Hindlimb muscle (tissue), 1 donor: ENCODE data around the gene KSR1. TPM values are rescaled to one million over a fixed set of nuclear protein-coding genes. Genes with fewer than 3 reads are reported as not detected.

Experiments used
- DNase-seq: peaks from one replicate; pipeline ENCODE4 v3.0.0-alpha.2; 2013
- polyA plus RNA-seq: library from polyadenylated mRNA; unstranded; fragments of 120-200 nt; gene quantifications from one replicate; pipeline ENCODE4 v1.2.1, GENCODE V29; 2013; ENCODE audit not compliant: insufficient read length

The KSR1 gene
- polyA plus RNA-seq, 1 donor, result 131 TPM

DNA sequence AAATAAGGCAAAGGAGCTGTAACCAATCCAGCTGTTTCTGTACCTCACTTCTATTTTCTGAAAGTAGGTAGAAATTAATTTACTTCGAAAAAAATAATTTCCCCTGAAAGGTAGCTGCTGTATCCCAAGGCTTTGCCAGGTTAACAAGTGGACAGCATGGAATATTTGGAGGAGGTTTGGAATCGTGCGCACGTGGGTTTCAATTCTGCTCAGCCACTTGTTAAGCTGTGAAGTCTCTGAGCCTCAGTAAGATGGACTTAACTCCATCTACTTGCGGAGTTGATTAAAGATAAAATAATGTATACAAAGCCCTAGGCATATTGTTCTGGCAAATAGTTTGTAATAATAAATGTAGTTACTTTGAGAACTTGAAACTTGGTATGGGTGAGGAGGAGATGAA is 117.3 kb downstream of the KSR1 start:
- DNase-seq, result no peak

DNA sequence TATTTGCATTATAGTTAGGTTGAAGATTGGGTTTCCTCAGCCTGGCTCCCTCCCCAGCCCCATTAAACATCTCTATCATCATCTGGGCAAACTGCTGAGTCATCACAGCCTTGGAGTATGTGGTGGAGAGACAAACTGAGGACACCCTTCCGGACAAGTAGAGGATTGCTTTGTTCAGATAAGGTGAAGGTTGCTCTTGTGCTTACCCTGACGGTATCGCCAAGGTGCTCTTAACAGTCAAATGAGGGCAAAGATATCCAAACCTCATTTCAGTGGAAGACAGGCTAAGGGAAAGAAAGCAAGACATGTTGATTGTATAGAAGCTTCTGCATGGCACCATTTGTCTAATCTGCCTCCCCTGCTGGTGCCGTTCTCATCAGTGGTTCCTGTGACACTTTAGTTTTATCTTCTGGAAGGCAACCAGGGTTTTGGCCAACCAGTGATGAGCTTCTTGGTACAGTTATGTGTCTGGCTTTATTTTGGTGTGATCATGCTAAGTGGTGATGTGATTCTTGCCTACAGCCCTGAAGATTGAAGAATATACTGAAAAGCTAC is 117.8 kb downstream of the KSR1 start:
- no peak for DNase-seq

DNA sequence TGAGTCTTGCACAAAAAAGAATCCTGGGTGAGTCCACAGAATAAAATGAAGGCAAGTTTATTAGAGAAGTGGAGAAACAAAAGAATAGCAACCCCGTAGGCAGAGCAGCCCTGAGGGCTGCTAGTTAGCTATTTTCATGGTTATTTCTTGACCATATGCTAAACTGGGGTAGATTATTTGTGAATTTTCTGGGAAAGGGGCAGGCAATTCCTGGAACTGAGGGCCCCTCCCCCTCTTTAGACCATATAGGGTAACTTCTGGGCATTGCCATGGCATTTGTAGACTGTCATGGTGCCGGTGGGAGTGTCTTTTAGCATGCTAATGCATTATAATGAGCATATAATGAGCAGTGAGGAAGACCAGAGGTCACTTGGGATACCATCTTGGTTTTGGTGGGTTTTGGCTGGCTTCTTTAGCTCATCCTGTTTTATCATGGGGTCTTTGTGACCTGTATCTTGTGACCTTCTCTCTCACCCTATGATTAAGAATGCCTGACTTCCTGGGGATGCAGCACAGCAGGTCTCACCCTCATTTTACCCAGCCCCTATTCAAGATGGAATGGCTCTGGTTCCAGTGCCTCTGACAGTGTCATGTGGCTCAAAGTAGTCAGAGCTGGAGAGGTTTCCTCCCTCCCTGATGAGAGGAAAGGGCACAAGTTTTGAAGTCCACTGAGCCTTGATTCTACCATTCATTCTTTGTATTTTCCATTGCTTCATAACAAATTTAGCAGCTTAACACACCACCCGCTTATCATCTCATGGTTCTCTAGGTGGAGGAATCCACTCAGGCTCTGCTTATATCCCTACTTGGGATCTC is 119.1 kb downstream of the KSR1 start:
- no peak for DNase-seq

DNA sequence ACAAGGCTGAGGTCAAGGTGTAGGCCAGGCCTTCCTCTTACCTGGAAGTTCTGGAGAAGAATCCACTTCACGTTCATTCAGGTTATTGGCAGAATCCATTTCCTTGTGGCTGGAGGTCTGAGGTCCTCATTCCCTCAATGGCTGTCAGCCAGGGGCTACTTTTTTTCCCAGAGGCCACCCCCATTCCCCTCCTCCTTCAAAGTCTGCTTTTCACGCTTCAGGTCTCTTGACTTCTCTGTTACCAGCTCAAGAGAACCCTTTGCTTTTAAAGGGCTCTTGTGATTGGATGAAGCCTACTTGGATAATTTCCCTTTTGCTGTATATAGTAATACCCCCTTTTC is 119.6 kb downstream of the KSR1 start:
- no peak for DNase-seq

DNA sequence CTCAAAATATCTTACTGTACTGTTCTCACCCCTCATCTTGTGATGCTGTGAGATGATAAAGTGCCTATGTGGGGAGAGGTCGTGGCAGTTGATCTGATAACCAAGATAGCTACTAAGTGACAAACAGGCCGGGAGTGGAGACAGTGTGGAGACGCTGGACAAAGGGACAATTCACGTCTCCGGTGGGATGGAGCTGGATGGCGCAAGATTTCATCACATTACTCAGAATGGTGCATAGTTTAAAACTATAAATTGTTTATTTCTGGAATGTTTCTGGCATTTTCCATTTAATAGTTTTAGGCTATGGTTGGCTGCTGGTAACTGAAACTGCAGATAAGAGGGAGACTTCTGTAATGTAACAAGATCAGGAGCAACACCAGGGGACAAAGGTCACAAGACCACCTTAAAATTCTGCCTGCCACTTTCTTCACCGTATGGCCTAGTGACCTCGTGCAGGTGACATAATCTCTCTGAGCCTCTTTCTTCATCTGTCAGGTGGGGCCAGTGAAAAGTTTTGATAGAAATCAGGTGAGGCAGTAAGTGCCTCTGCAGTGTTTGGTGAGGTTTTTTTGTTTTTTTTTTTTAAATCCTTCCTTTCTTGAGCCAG is 120.3 kb downstream of the KSR1 start:
- DNase-seq, result no peak

DNA sequence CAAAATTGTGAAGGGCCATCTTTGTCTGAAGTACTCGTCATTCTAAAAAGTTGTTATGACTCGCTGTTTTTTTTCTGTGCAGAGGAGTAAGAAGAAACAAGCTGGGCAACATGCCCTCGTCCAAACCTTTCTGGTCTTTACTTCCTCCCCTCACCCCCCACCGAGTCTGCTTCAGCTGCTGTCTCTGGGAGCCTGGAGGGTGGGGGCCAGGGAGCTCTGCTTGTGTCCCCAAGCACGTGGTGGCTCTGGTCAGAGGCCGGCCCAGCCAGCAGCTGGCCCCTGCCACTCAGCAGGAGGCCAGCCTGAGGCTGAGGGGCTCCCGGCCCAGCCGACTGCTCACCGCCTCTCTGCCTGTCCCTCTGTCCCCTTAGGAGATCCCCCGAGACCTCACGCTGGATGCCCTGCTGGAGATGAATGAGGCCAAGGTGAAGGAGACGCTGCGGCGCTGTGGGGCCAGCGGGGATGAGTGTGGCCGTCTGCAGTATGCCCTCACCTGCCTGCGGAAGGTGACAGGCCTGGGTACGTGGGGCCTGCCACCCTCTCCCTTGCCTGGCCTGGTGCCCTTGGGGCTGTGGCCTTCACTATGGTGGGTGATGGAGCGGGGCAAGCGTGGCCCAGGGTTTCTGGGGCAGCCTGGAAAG is 121.0 kb downstream of the KSR1 start:
- peak; percentile 54 for DNase-seq

DNA sequence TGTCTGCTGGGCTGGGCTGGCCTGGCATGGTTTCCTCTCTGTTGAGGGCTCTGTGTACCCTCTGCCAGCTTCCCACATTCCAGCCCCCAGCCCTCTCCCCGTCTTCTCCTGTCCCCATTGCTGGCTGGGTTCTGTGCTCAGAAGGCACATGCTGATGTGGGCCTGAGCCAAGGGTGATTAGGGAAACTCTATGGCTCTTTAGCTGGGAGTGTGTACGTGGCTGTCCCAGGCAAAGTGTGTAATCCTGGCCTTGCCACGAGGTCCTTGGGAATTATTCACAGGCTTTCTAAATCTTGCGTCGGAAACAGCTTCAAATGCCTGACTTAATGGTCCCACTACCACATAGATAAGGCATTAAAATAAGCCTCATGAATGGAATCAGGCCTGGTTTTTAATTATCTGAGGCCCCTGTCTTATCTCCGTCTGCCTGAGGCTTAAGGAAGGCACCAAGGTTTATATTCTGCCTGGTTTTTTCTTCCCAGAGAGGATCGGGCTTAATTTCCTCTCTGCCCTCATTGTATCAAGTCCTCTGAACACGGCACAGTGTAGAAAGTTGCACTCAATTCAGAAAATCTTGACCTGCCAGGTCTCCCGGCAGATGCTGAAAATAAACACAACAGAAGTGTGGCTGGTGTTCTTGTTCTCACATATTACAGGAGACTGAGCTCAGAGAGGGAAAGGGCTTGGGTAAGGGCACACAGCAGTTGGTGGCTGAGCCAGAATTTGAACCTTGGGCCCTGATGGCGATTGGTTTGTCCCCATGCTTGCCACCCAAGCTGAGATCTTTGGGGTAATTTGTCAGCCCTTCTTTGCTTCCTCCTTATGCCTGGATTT is 121.9 kb downstream of the KSR1 start:
- no peak for DNase-seq

DNA sequence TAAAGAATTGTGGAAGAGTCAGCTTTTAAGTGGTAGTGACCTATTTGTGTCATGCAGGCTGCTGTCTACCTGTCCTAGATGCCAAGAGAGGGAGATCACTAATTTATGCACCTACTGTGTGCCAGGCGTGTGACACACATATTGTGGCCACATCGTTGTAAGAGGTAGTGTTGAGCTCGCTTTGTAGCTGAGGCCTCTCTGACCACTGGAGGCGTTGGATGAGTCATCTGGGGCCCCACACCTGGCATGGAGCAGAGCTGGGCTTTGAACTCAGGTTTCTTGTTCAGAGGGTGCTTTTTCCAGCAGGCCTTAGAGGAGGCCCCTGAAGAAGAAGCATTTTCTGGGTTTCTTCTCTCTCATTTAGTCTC is 122.5 kb downstream of the KSR1 start:
- DNase-seq, result no peak

DNA sequence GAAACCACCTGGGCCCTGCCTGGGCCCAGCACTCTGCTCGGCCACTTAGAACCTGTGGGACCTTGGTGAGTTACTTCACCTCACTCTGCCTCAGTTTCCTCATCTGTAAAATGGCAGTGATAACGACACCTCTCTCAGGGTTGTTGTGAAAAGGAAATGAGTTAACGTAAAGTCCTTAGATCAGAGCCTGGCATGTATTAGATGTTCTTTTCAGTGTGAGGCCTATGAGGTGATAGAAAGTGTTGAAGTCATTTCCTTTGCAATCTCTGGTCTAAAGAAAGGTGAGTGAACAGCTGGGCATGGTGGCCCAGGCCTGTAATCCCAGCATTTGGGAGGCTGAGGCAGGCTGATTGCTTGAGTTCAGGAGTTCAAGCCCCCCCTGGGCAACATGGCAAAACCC is 123.1 kb downstream of the KSR1 start:
- no peak for DNase-seq

DNA sequence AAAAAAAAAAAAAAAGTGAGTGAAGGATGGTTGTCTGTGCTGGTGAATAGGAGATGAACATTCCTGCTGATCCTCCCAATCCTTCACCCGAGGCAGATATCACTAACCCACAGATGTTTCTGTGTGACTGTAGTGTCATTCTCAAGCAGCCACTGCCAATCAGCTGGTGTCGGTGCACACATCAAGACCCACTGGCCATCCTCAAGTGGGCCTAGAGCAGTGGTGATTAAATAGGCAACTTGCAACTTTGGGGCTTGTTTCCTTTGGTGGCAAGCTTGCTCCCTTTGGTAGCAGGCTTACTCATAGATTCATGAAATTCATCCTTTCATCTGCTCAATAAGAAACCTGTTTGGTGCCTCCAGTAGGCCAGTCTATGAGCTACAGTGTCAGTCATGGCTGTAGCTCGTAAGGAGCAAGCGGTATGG is 123.7 kb downstream of the KSR1 start:
- DNase-seq, result no peak

DNA sequence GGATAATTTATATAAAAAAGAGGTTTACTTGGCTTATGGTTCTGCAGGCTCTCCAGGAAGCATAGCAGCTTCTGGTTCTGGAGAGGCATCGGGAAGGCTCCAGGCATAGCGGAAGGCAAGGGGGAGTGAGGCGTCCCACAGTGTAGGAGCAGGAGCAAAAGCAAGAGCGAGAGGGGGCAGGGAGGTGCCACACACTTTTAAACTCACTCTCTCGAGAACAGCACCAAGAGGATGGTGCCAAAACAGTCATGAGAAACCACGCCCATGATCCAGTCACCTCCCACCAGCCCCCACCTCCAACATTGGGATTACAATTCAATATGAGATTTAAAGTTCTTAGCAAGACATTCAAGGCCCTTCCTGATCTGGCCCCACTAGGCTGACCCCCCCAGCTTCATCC is 124.8 kb downstream of the KSR1 start:
- no peak for DNase-seq

DNA sequence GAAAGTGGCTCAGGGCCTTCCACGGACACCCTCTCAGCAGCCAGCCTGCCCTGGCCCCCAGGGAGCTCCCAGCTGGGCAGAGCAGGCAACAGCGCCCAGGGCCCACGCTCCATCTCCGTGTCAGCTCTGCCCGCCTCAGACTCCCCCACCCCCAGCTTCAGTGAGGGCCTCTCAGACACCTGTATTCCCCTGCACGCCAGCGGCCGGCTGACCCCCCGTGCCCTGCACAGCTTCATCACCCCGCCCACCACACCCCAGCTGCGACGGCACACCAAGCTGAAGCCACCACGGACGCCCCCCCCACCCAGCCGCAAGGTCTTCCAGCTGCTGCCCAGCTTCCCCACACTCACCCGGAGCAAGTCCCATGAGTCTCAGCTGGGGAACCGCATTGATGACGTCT is 126.4 kb downstream of the KSR1 start:
- no peak for DNase-seq

DNA sequence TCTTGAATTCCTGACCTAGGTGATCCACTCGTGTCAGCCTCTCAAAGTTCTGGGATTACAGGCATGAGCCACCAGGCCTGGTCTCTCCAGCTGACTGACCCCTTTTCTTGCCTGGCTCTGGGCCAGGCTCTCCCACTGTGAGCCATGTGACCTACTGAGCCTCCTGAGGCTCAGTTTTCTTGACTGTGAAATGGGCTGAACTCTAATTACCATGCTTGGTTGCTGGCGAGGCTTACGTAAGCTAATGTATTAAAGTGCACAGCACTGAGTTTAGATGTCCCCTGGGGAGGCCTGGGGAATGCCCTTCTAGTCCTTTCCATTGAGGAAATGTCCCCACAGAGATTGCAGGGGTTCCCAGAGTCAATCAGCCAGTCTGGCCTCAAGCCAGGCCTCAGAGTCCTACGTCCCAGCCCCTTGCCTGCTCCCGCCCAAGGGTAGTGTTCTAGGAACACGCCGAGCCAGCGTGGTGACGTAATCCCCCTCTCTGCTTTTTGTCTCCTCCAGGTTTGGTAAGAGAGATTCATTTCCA is 129.0 kb downstream of the KSR1 start:
- DNase-seq, result no peak

DNA sequence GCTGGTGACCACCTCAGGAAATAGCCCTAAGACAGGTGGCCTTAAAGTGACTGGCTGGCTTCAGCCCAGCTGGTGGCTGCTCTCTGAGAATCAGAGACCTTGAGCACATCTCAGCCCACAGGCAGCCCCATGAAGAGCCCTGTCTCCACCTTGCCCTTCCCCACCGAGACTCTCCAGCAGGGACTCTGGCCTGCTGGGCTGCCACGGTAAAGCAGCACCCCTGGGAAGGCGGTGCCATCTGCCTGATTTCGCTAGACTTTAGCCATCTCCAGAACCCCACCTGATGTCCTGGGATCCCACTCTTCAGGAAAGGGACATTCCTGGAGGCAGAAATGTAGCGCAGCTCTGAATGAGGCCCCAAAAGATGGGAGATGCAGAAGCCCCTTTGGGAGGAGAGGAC is 129.5 kb downstream of the KSR1 start:
- no peak for DNase-seq

DNA sequence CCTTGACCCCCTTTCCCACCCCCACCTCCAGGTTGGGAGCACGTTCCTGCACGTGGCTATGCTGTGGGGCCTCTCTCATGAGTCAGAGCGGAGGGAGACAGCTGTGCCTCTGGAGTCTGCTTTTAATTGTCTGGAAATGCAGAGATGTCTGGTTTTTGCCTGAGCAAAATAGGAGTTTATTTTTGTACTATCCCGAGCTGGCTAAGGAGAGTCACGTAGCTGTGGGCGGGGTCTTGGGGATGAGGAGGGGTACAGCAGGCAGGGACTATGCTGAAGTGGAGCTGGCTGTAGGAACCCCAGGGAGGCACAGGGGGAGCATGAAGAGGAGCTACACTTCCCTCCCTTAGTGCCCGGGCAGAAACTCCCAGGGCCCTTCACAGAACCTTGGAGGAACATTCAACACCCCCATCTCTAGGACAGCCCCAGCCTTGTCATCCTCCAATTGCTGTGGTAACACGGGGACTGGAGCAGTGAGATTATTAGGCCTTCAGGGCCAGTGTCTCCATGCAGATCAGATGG is 130.0 kb downstream of the KSR1 start:
- DNase-seq, result no peak

DNA sequence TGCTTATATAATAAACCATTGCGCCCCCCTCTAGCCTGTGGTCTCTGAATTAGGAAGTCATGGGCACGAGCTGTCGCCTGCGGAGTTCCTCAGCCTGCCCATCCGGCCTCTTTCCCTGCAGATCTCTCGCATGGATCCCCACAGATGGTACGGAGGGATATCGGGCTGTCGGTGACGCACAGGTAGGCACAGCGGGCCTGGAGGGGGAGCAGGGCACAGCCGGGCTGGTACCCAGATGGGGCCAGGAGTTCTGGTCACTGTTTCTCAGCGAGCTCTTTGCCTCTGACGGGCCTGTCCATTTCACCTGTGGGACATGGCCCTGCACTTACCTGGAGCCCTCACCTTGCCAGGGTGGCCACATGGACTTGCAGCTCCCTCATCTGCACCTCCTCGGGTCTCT is 132.1 kb downstream of the KSR1 start:
- no peak for DNase-seq

DNA sequence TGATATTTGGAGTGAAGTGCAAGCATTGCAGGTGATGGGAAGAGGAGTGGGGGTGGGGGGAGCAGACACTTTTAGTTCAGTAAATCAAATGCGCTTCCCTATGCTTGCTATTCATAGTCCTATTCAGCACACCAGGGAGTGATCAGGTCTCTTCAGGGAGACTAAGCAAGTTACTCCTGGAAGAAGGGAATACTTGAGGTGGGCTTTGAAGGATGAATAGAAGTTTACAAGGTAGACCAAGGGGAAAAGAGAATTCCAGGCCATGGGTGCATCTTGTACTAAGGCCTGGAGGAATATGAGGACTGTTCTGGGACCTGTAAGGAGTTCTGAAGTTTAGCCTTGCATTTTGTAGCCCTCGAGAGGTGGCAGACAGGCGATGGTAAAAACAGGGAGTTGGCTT is 134.6 kb downstream of the KSR1 start:
- no peak for DNase-seq

DNA sequence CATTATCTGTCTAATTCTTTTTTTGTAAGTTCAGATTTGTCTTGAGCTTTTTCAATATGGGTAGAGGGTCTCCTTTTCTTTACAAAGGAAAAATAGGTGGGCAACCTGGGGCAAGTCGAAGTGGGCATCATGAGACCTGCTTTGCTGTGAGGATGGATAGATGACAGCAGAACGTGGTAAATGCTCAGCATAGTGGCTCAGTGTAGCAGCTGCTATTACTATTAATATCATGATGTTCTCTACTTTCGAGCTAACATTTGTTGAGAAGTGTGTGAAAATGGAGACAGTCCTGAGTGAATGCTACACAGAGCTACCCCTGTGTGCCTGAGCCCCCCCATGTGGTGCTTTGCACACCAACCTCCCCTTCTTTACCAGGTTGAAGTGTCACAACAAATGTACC is 135.7 kb downstream of the KSR1 start:
- DNase-seq, result no peak

DNA sequence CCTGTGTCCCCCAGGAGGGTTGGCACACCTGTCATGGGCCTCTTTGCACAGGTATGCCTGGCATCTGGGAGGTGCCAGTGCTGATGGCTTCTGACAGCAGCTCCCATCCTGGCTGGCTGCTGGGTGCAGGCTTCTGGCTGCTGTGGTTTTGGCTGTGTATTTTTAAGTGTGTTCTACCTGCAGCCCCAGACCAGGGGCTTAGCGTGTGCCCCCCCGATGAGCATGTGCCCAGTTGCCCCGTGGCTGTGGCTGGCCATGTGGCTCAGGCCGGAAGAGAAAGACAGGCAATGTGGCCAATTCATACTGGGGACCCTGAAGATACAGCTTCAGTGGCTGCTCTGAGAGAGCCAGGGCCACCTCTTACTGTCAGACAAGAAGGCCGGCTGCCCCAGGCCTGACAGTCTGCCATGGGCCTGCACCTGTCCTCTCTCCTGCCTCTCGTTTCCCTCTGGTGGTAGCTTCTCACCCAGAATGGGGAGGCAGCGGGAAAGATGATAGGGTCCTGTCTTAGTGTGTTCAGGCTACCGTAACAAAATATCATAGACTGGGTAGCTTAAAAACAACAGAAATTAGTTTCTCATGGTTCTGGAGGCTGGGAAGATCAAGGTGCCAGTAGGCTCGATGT is 137.1 kb downstream of the KSR1 start:
- no peak for DNase-seq

DNA sequence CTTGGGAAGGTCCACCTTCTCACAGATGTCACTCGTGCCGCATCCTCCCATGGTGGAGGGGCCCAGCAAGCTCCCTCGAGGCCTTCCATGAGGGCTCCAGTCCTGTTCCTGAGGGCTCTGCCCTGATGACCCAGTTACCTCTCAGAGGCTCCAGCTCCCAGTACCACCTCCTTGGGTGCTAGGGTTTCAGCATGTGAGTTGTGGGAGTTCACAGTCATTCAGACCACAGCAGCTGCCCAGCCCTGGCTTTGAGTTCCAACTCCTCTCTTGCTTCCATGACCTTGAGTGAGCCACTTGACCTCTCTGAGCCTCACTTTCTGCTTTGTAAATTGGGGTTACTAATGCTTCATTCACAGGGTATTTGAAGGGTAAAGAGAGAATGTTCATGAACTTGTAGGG is 137.6 kb downstream of the KSR1 start:
- no peak for DNase-seq

DNA sequence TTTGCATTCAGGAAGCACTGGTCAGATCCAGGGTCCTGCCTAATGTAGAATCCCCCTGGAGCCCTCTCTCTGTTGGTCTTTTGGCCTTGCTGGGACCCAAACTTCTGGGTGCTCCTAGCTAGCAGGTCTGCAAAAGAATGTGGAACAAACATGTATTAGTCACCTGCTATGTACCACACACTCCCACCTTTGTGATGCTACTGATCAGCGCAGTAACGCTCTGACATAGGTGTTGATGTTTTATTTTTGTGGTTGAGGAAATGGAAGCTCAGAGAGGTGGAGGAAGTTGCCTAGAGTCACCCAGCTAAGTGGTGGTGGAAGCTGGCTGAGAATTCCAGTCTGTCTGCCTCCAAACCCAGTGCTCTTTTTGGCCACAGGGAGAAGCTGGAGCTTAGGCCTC is 139.0 kb downstream of the KSR1 start:
- no peak for DNase-seq

DNA sequence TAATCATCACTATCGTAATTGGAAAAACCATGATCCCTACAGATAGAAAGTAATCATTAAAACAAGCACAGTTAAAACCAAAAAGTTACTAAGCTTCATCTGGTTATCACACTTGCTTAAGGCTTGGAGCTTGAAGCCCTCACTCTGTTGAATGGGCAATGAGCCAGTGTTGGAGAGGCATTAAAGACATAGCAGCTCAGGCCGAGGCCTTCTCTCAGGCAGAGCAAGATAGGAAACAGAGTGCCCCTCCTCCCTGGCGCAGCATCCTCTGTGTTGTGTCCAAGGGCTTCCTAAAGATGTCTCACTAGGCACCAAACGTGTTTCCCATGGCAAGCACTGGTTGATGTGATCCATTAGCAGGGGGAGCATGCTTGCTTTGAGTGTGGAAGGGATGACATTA is 139.8 kb downstream of the KSR1 start:
- DNase-seq, result no peak
